ENCODE results near the gene SERPINA3.

SERPINA3 gene

GRCh38 chr14:94650806-94651805, 38.9 kb downstream of the SERPINA3 start:
- no peak for DNase-seq (ENCODE audit: low spot score)
- no peak for TF ChIP-seq CTCF (IDR thresholded peaks at IDR 0.05; ENCODE audit: extremely low read depth, missing control alignments)

- no peak for DNase-seq (ENCODE audit: low spot score)
- TF ChIP-seq CTCF (IDR thresholded peaks at IDR 0.05; ENCODE audit: extremely low read depth, missing control alignments), result no peak
Observed at GRCh38 chr14:94653321-94653720, 41.1 kb downstream of the SERPINA3 start.

GRCh38 chr14:94654071-94654861, 42.1 kb downstream of the SERPINA3 start:
- DNase-seq (ENCODE audit: low spot score), result no peak
- TF ChIP-seq CTCF (IDR thresholded peaks at IDR 0.05; ENCODE audit: extremely low read depth, missing control alignments), result no peak

- TF ChIP-seq CTCF (IDR thresholded peaks at IDR 0.05; ENCODE audit: extremely low read depth, missing control alignments), result no peak
- DNase-seq (ENCODE audit: low spot score), result no peak
Observed at GRCh38 chr14:94655169-94655710, 43.0 kb downstream of the SERPINA3 start.

- no peak for TF ChIP-seq CTCF (IDR thresholded peaks at IDR 0.05; ENCODE audit: extremely low read depth, missing control alignments)
- no peak for DNase-seq (ENCODE audit: low spot score)
Observed at GRCh38 chr14:94656043-94656442, 43.9 kb downstream of the SERPINA3 start.

GRCh38 chr14:94659256-94659655, 47.1 kb downstream of the SERPINA3 start:
- DNase-seq (ENCODE audit: low spot score), result no peak
- TF ChIP-seq CTCF (IDR thresholded peaks at IDR 0.05; ENCODE audit: extremely low read depth, missing control alignments), result no peak
